ENCODE measurements around the gene GALNT18. TPM values are rescaled to one million over a fixed set of nuclear protein-coding genes. Genes with fewer than 3 reads are reported as not detected.

GALNT18 gene
- total RNA-seq, 1 donor from 2014 or later: 22.1 TPM

DNA sequence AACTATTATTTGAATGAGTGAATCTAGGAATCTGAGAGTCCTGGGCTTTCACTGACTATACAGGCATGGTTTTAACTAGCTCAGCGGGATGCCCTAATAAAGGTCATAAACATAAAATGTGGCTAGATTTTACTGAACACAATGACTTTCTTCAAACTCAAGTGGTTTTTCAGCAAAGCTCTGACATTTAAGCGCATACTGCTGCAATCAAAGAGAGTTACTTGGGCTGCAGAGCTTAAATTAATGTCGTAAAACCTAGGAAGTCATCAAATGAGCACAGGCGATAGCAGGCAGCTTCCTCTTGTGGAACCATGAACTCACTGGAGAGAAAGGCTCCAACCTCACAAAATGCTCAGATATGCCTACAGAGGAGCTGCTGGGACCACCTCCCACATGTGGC is 275.5 kb downstream of the GALNT18 start:
- DNase-seq (ENCODE audit: extremely low spot score in 2 of 2): no peak
- TF ChIP-seq CTCF (IDR thresholded peaks at IDR 0.05): no peak
- TF ChIP-seq POLR2AphosphoS5 (IDR thresholded peaks at IDR 0.05; ENCODE audit: insufficient read depth in 1 of 2, low read depth in 1 of 2): no peak
- no peak for TF ChIP-seq POLR2A (IDR thresholded peaks at IDR 0.05)
- H3K27ac ChIP-seq: no peak overlapping the region
- H3K9me3 ChIP-seq: no peaks in the 10 kb centered on the region
- H3K27me3 ChIP-seq: no peaks in the 10 kb centered on the region
- no peaks in the 10 kb centered on the region for H3K36me3 ChIP-seq
- no peak overlapping the region for H3K4me3 ChIP-seq
- intact Hi-C loops (cut with DNase I): no loop called here
- H3K4me1 ChIP-seq: peaks cover 23% of the 10 kb centered on the region

DNA sequence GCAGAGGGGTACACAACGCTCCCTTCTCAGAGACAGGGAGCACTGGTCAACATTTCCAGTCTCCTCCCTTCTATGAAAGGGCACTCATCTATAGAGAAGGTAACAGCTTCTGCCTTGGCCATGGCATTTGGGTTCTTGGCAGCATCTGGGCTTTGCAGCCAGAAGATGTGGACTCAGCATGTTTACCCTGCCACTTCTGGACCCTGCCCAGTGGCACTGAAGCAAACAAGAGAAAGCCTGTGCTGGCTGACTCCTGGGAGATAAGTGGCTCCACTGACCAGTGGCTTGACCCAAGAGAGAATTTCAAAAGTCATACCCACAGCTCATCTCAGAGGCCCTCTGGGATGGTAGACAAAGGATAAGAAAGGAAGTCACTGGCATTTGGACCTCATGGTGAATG is 276.7 kb downstream of the GALNT18 start:
- H3K27ac ChIP-seq: no peak overlapping the region
- H3K9me3 ChIP-seq: no peaks in the 10 kb centered on the region
- no peaks in the 10 kb centered on the region for H3K27me3 ChIP-seq
- DNase-seq (ENCODE audit: extremely low spot score in 2 of 2): no peak
- TF ChIP-seq POLR2AphosphoS5 (IDR thresholded peaks at IDR 0.05; ENCODE audit: insufficient read depth in 1 of 2, low read depth in 1 of 2): no peak
- TF ChIP-seq CTCF (IDR thresholded peaks at IDR 0.05): no peak
- no peak for TF ChIP-seq POLR2A (IDR thresholded peaks at IDR 0.05)
- no peak overlapping the region for H3K4me3 ChIP-seq
- peaks cover 16% of the 10 kb centered on the region for H3K4me1 ChIP-seq
- no peaks in the 10 kb centered on the region for H3K36me3 ChIP-seq
- intact Hi-C loops (cut with DNase I): no loop called here

DNA sequence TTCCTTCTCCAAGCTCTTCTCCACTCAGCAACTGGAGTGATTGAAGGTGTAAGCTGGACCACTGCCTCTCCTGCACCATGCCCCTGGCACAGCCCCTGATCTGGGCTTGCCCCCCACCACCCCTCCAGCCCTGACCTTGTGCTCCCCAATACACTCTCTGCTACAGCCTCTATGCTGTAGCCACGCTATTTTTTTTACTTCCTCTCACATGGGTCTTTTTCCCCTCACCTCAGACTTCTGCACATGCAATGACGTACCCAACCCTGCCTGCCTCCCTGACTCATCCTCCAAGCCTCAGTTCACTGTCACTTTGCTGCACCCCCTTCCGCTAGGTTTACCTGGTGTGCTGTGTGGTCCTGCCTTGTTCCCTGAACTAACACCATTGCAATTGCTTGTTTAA is 277.8 kb downstream of the GALNT18 start:
- Histone ChIP-seq H3K9me3 (no peaks in the 10 kb centered on the region), H3K4me3 (no peak overlapping the region), H3K27me3 (no peaks in the 10 kb centered on the region), H3K27ac (no peak overlapping the region), H3K4me1 (peaks cover 5% of the 10 kb centered on the region), H3K36me3 (no peaks in the 10 kb centered on the region)
- intact Hi-C loops (cut with DNase I): no loop called here
- no peak for TF ChIP-seq POLR2A (IDR thresholded peaks at IDR 0.05)
- no peak for TF ChIP-seq POLR2AphosphoS5 (IDR thresholded peaks at IDR 0.05; ENCODE audit: insufficient read depth in 1 of 2, low read depth in 1 of 2)
- TF ChIP-seq CTCF (IDR thresholded peaks at IDR 0.05): no peak
- no peak for DNase-seq (ENCODE audit: extremely low spot score in 2 of 2)

DNA sequence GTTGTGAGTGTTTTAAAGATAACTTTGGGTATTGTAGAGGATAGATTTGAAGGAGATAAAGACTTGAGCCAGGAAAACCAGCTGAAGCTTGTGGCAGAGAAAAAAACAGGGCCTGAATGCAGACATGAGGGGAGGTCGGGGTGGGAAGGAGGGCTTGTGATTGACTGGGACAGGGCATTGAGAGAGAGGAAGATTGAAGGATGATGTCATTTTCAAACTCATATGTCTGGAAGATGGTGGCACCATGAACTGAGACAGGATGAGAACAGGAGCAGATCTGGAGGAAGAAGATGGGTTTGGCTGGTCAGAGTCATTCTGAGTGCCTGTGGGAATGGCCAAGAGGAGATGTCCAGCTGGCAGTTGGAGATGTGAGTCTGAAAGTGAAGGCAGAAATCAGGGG is 283.5 kb downstream of the GALNT18 start:
- no peaks in the 10 kb centered on the region for H3K9me3 ChIP-seq
- H3K4me1 ChIP-seq: no peaks in the 10 kb centered on the region
- TF ChIP-seq POLR2AphosphoS5 (IDR thresholded peaks at IDR 0.05; ENCODE audit: insufficient read depth in 1 of 2, low read depth in 1 of 2): no peak
- TF ChIP-seq POLR2A (IDR thresholded peaks at IDR 0.05): no peak
- no peak for TF ChIP-seq CTCF (IDR thresholded peaks at IDR 0.05)
- intact Hi-C loops (cut with DNase I): no loop called here
- DNase-seq (ENCODE audit: extremely low spot score in 2 of 2): no peak
- H3K27ac ChIP-seq: no peak overlapping the region
- no peak overlapping the region for H3K4me3 ChIP-seq
- H3K27me3 ChIP-seq: no peaks in the 10 kb centered on the region
- H3K36me3 ChIP-seq: no peaks in the 10 kb centered on the region

DNA sequence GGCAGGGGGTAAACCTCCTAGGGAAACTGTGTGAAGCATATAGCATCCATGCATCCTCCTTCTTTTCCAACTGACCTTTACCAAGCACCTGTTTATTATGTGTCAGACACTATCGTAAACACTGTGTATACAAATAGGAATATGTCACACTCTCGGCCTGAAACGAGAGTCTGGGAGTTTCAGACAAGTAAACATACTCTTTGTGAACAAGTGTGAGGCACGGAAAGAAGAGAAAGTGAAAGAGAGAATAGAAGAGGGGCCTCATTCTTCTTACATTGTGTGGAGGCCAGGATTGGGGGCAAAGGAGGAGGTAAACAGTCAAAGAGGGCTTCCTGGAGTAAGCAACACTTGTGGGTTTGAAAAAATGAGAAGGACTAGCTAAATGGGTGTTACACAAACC is 285.1 kb downstream of the GALNT18 start:
- intact Hi-C loops (cut with DNase I): no loop called here
- no peaks in the 10 kb centered on the region for H3K36me3 ChIP-seq

More for the DNA sequence above, 285.1 kb downstream of the GALNT18 start:
- no peak overlapping the region for H3K27ac ChIP-seq
- H3K9me3 ChIP-seq: no peaks in the 10 kb centered on the region
- no peaks in the 10 kb centered on the region for H3K4me1 ChIP-seq
- H3K27me3 ChIP-seq: no peaks in the 10 kb centered on the region
- no peak overlapping the region for H3K4me3 ChIP-seq
- no peak for DNase-seq (ENCODE audit: extremely low spot score in 2 of 2)
- TF ChIP-seq CTCF (IDR thresholded peaks at IDR 0.05) (no peak), POLR2A (IDR thresholded peaks at IDR 0.05) (no peak), POLR2AphosphoS5 (IDR thresholded peaks at IDR 0.05; ENCODE audit: insufficient read depth in 1 of 2, low read depth in 1 of 2) (no peak)
